ENCODE results near the gene GSTO1.
"Not testable (repeated sequence)": the region's sequence is repeated elsewhere in the genome, so short reads cannot be mapped to it uniquely, and the experiment has no call there.

GSTO1 gene

DNA sequence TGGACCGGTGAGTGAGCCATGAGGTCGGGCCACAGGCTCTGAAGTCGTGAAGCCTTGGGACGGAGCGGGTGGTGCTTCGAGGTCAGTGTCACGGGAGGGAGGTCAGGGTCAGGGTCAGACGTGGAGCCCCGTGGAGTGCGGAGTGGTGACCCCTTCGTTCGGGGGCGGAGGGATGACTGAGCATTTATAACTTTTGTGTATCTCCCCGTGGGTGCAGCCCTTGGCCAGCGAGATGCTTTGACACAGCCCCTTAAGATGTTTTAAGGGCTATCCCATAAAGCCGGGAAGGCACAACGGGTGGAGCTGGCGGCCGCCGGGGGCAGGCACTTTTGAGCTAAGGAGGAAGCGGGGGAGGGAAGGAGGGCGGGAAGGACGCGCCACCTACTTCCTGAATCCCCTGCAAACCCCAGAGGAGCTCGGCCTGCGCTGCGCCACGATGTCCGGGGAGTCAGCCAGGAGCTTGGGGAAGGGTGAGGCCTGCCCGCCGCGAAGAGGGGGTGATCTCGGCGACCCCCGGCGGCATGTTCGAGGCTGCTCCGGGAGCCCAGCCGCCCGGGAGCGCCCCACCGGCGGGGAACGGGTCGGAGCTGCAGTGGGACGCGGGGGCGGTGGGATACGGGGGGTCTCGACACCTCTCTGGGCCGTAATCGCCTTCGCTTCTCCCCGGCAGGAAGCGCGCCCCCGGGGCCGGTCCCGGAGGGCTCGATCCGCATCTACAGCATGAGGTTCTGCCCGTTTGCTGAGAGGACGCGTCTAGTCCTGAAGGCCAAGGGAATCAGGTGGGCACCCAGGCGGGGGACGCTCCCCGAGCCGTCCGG, at the start of gene GSTO1:
Gene GSTO1 (plus strand): TSS at position 400 of the 818 bp plus-strand sequence. CDS start 37 bp downstream, at position 437.
- DNase-seq (ENCODE audit: low spot score) = no peak

DNA sequence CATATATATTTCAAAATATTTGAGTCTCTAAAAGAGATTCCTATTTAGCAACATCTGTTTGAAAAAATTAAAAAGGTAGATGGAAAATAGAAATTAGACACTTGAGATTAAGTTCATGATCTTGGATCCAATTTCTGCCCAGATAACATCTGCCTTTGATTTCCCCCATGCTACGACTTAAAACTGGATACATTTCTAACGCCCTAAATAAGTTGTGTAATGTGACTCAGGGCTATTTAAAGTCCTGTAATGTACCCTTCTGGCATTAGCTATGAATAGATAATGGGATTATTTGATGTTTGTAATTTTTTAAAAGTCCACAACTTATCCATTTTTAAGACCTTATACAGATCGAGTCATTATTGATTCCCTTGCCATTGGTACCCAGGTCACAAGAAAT, 46.0 kb upstream of the GSTO1 start:
- no peak for DNase-seq (ENCODE audit: low spot score)

- peak; percentile 23 for DNase-seq (ENCODE audit: low spot score)
Observed at GRCh38 chr10:104209575-104210198, 45.0 kb upstream of the GSTO1 start.

GRCh38 chr10:104216631-104217030, 38.1 kb upstream of the GSTO1 start:
- no peak for DNase-seq (ENCODE audit: low spot score)

DNA sequence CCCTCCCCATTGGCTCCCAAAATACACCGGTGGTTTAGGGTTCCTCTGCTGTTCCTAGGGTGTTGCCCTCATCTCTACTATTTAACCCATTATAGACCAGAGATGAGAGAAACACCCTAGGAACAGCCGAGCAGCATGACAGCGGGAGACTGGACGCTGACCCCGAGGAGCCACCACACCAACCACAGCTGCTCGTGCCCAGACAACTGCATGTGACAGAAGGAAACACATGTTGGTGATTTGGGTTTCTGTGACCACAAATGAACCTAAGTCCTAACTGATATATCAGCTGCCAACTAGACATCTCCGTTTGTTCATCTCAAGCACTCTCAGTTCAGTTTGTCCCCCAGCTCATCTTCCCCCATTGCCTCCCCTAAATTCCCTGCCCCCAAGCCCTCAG, 35.9 kb upstream of the GSTO1 start:
- DNase-seq (ENCODE audit: low spot score) = no peak

DNA sequence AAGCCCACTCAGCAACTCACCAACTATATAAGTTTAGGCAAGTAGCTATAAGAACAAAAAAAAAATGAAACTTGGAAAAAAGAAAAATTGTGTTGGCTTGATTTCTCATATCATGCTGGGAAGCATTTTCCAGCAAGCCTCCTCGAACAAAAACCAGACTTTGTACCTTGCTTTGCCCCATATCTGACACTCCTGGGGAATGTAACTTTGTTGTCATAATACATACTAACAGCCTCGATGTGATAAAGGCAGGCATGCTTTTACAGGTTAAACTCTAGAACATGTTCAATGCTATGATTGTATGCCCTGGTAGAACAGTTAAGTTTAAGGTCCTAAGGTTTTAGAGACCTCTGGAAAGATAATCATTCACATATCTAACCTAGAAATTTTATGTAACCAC, 34.2 kb upstream of the GSTO1 start:
- DNase-seq (ENCODE audit: low spot score) = no peak

DNA sequence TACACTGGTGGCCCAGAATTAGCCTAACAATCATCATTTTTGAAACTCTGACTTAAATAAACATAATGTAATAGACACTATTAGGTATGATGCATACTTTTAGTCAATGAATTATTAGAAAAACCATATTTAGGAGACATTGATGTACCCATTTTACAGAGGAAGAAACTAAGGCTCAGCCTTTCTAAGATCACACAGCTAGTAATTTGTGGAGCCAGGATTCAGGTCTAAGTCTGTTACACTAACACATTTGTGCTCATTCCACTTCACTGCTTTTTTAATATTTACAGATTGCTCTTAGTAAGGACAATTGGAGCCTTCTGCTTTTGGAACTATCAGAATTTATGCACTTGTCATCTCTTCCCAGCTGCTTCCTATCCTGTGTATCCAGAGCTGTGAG, 31.4 kb upstream of the GSTO1 start:
- no peak for DNase-seq (ENCODE audit: low spot score)

DNA sequence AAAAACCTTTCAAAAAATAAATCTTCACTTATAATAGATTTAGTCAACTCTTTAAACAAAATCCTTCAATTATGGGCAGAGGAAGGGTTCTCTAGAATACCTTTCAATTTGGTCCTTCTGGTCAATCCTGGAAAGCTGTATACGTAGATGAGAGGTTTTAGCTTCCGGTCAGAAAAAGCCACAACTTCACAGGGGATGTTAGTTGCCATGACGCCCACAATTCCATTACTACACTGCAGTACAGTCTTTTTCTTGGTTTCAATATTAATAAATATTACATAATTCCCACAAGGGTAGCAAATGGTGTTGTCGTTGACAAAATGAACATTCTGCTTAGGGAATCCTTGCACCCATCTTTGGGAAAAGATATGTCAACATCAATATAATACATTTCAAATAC, 24.2 kb upstream of the GSTO1 start:
- no peak for DNase-seq (ENCODE audit: low spot score)

- peak; percentile 96 for DNase-seq (ENCODE audit: low spot score)
Observed at GRCh38 chr10:104231784-104232612, 22.7 kb upstream of the GSTO1 start, which contains the start of gene CFAP43. TSS of gene CFAP43 (minus strand) at chr10:104232364. CDS start at chr10:104232246, 118 bp downstream.

- DNase-seq (ENCODE audit: low spot score) = no peak
Observed at GRCh38 chr10:104232613-104233102, 22.0 kb upstream of the GSTO1 start.

GRCh38 chr10:104233817-104234216, 20.9 kb upstream of the GSTO1 start:
- no peak for DNase-seq (ENCODE audit: low spot score)

DNA sequence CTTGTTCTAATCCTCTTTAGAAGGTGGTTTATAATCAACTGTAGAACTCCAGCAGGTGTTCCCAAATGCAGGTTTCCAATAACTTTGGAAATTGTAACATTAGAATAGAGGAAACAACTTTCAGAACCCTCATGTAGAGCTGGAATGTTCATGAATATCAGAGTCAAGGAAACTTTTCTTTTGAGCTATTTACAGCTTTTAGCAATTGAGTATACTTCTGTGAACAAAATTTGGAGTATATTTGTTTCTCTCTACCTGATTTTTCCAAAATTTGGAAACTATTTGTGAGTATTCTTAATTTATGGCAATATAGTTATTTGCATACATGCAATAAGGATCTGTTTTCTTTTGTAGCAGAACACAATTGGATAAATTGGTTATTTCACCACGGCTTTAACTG, 19.8 kb upstream of the GSTO1 start:
- no peak for DNase-seq (ENCODE audit: low spot score)

- DNase-seq (ENCODE audit: low spot score) = no peak
Observed at GRCh38 chr10:104235801-104236200, 18.9 kb upstream of the GSTO1 start.

- no peak for DNase-seq (ENCODE audit: low spot score)
Observed at GRCh38 chr10:104240078-104240477, 14.6 kb upstream of the GSTO1 start.

DNA sequence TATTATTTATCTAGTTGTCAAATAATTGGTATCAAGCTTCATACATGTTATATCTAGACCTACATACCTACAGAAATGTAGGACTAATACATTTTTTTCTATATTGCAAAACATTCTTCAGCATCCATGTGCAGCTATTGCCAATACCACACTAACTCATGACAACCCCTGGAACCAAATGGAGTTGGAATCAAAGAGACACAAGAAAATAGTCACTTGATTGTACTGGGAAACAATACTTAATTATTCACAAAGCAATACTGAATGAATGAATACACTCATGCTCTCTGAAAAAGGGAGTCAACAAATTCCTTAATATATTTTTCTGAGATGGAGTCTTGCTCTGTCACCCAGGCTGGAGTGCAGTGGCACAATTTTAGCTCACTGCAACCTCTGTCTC, 12.1 kb upstream of the GSTO1 start:
- DNase-seq (ENCODE audit: low spot score) = no peak

DNA sequence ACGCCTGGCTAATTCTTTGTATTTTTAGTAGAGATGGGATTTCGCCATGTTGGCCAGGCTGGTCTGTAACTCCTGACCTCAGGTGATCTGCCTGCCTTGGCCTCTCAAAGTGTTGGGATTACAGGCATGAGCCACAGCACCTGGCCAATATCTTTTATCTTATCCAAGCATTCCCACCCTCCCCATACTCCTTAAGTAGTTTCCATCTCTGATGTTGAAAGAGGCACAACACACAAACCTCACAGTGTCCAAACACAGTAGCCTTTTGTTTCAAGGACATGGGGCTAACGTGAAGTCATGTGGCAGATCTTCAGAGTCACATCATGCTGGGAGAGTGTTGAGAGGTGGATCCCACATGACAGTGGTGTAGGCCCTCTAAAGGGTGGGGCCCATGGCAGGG, 11.7 kb upstream of the GSTO1 start:
- peak; percentile 15 for DNase-seq (ENCODE audit: low spot score)

GRCh38 chr10:104243512-104243911, 11.2 kb upstream of the GSTO1 start:
- DNase-seq (ENCODE audit: low spot score) = no peak

DNA sequence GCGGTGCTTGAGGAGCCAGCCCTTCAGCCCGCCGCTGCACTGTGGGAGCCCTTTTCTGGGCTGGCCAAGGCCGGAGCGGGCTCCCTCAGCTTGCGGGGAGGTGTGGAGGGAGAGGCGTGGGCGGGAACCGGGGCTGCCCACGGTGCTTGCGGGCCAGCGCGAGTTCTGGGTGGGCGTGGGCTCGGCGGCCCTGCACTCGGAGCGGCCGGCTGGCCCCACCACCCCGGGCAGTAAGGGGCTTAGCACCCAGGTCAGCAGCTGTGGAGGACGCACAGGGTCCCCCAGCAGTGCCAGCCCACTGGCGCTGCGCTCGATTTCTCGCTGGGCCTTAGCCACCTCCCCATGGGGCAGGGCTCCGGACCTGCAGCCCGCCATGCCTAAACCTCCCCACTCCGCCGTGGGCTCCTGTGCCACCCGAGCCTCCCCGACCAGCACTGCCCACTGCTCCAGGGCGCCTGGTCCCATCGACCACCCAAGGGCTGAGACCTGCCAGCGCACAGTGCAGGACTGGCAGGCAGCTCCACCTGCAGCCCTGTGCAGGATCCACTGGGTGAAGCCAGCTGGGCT, 9.5 kb upstream of the GSTO1 start:
- no peak for DNase-seq (ENCODE audit: low spot score)

DNA sequence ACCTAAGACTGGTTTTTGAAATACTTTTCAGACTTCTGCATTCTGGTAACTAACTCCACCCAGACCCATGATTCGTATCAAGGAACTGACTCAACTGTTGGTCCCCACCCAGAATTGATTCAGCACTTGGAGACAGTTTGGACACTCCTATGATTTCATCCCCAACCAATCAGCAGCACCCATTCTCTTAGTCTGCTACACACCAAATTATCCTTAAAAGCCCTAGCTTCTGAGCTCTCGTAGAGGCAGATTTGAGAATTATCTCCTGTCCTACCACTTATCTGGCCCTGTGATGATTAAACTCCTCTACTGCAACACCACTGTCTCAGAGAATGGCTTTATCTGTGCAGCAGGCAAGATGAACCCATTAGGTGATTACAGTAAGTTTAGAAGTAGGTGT, 7.7 kb upstream of the GSTO1 start:
- no peak for DNase-seq (ENCODE audit: low spot score)

DNA sequence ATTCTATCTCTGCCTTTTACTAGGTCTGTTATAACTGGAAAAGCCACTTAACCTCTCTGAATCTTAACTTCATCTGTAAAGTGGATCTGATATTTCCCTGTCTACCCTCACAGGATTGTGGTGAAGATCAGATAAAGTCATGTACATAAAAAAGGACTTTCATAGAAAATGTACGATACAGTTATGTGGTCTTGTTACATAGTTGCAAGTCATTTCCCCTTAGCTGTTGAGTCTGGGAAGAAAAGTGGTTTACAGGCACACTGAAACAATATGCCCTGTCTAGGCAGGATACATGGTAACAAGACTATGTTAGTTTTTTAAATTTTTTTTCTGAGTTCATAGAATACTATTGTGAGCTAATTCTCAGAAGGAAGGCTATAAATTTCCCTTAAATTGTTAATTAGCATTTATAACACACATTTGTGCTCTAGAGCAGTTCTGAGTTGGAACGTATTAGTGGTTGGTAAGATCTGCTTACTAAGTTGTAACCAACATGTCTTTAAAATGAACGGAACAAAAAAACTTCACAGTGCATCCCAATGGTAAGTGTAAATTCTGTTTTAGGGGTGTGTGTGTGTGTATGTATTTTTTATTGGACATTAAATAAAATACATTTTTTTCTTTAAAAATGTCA, 7.1 kb upstream of the GSTO1 start:
- DNase-seq (ENCODE audit: low spot score) = no peak

DNA sequence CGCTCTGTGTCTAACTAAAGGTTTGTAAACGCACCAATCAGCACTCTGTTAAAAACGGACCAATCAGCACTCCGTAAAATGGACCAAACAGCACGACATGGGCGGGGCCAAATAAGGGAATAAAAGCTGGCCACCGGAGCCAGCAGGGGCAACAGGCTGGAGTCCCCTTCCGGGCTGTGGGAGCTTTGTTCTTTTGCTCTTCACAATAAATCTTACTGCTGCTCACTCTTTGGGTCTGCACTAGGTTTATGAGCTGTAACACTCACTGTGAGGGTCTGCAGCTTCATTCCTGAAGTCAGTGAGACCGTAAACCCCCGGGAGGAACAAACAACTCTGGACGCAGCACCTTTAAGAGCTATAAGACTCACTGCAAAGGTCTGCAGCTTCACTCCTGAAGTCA, 5.8 kb upstream of the GSTO1 start:
- DNase-seq (ENCODE audit: low spot score) = not testable (repeated sequence)

DNA sequence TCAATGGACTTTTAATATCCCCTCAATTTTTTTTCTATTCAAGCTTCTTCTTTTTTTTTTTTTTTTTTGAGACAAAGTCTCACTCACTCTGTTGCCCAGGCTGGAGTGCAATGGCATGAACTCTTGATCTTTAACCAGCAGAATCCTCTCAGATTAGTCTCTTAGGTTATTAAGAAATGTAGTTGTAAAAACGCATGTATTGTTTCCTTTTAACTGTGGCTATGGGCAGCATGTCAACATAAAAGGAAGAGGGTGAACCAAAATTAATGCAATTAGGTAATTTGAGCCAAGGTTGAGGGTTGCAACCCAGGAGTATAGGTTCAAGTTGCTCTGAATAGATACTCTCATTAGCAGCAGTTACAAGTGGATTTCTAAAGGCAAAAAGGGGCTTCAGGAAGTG, 4.3 kb upstream of the GSTO1 start:
- DNase-seq (ENCODE audit: low spot score) = no peak
